ENCODE data around the gene TTC16.
A peak's percentile ranks its signal among the peaks of the same experiment; 100 is the strongest.

TTC16 gene, protein sequence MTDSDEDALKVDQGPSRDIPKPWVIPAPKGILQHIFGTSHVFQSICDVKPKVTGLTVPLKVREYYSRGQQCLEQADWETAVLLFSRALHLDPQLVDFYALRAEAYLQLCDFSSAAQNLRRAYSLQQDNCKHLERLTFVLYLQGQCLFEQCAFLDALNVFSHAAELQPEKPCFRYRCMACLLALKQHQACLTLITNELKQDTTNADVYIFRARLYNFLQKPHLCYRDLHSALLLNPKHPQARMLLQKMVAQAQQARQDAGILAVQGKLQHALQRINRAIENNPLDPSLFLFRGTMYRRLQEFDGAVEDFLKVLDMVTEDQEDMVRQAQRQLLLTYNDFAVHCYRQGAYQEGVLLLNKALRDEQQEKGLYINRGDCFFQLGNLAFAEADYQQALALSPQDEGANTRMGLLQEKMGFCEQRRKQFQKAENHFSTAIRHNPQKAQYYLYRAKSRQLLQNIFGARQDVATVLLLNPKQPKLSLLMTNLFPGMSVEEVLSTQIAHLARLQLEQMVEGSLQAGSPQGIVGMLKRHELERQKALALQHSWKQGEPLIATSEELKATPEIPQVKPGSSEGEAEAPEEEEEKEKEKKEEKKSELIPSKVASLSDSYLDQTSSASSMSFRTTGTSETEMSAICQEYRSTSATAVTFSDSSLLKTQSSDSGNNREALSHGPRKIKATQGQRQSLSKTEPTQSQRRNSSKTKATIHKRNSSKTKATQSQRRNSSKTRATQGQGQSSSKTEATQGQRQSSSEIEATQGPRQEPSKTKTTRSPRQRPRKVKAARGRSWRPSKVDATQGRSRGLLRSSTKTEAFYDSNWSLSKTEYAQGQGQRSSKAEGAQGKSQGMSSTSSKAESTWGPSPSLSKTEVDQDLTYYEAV

DNA sequence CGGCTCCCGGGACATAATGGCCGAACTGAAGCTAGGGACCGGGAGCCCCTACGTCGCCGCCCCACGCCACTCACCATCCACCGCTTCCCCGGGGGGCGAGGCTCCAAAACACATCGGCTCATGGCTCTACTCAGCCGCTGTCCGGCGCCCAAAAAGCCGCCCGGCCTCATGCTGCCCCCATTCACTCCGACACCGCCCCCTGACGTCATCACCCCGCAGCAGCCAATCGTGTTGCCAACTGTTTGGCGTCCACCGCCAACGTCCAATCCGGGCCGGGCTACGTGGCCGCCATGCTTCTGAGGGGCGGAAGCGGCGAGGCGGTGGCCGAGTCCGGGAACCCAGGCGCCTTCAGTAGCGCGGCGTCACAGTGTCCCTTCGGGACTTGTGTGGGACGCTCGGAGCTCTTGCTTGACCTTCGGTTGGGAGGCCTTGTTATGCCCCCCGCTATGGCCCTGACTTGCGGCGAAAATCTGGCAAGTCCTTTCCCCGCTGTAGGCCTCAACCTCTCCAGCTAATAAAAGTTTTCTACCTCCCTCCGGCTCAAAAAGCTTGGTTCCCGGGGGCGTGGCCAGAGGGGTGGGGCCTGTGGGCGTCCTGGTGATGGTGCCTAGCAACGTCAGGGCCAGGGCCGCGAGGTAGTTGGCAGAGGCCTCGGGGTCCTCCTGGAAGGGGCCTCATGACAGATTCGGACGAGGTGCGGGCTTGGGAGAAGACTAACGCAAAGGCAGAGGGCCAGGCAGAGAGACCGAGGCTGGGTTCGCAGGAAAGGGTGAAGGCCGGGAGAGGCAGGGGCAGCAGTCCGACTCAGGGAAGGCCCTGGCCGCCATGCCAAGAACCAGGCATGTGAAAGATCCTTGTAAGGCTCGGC is at the start of gene TTC16, which contains the start of gene PTRH1:
TTC16 (plus strand) TSS at position 610 of the 868 bp plus-strand sequence; CDS start at position 677, 67 bp downstream.
PTRH1 (minus strand) TSS at position 194 of the 868 bp plus-strand sequence; CDS start at position 170, 24 bp downstream.
- peak; percentile 95 for DNase-seq (ENCODE audit: low read depth)

DNA sequence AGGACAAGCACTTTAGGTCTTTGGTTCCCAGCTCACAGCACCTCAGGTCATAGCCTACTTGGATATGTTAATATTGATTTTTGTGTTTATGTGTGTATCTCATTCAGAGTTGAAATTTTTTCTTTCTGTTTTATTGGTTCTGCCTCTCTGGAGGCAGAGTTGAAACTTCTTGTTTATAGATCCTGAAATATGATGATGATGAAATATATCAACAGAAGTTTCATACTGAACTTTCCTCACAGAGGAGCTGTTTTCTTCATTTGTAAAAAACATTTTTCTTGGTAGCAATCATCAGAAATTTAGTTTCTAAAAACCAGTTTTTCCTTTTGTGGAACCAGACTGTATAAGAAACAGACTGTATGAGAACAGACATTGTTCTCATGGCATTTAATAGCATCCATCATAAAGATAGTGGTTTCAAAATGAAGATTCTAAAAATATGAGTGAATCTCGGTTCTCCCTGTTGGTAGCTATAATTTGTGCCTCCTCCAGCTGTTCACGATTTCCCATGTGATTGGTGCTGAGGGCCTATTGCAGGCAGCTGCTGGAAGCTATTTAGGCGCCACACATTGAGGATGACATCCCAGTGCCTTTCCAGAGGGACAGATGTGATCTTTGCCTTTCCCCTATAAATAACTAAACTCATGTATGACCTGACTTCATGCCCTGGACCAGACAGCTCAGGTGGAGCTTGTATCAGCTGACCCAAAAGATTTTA is 48.6 kb upstream of the TTC16 start:
- DNase-seq (ENCODE audit: low read depth): no peak

DNA sequence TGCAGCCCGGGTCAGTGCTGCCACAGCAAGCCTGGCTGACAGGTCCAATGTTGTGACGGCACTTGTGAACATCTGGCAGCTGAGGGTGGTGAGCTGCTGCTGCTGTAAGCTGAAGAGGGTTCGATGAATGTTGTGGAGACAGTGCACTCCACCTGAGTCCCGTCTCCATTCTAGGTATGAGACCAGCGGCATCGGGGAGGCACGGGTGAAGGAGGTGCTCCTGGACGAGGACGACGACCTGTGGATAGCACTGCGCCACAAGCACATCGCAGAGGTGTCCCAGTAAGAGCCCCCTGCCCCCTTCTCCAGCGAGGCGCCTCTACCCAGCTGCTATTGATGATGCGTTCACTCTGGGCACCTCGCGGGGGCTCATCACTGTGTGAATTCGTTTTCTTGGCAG is 48.0 kb upstream of the TTC16 start:
- DNase-seq (ENCODE audit: low read depth): no peak

DNA sequence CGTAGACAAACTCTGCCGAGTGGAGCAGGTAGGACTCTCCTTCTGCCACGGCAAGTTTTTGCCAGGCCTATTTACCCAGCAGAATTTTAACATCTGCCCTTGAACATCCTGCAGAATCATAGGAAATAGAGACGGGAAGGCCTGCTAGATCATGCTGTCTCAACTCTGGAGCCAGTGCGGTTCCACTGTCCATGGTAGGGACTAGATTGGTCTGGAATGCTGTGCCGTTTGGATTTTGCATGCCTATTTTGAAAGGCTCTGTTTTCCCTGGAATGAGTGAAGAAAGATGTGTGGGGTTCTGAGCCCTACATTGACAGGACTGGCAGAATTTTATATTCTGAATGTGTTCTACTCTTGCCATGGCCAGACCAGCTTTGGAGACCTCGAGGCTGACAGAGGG is 42.6 kb upstream of the TTC16 start:
- no peak for DNase-seq (ENCODE audit: low read depth)

DNA sequence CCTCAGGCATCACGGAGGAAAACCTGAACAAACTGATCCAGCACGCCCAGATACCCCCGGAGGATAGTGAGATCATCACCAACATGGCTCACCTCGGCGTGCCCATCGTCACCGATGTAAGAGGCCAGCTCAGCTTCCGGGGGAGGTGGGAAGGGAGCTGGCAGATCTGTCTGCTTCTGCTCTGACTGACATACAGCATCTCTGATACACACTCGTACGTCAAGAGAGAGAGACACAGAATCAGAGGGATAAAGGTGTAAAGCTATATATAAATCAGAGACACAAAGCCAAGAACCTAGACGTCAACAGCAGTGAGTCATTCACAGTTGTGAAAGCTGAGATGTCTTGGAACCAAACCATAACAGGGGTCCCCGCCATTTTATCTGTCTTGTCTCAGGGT is 39.2 kb upstream of the TTC16 start:
- DNase-seq (ENCODE audit: low read depth): no peak

DNA sequence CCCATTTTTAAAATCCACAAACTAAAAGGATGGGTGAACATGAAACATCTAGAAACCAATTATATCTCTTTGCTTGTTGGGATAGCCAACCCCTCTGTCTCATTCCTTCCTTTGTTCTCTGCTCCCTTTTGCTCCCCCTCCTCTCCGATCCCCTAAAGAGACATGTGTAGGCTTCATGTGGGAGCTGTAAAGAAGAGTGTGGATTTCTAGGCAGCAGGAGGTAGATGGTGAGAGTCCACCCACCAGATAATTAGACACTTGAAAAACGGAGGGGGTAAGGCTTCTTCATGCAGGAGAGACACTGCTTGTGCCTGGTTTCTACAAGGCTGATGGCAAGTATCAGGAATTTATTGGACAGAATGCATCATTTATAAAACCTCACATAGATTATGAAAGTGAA is 36.4 kb upstream of the TTC16 start:
- no peak for DNase-seq (ENCODE audit: low read depth)

DNA sequence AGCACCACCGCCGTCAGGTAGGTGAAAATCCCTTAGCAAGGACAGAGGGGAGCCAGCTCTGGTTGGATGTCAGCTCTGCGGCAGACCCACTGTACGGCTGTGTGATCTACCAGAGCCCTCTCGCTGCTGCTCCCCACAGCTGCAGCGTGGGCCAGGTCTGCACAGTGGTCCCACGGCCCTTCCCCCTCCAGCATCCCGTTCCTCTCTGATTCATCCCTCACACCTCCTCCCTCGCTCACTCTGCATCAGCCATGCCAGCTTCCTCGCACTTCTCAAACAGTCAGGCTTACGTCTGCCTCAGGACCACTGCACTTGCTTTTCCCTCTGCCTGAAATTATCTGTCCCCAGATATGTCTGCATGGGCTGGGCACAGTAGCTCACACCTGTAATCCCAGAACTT is 35.7 kb upstream of the TTC16 start:
- no peak for DNase-seq (ENCODE audit: low read depth)

DNA sequence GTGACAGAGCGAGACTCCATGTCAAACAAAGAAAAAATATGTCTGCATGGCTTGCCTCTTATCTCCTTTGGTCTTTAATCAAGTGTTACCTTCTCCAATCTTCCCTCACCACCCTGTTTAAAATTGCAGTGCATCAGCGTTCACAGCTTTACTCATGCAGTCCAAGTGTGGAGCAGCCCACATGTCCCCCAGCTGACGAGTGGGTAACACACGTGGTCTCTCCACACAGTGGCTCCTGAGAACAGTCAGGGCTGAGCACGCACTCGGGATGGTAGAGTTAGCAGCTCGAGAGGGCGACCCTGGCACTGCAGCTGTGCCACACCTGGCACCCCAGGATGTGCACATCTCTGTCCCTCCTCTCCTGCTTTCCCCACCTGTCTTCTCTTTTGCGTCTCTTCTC is 35.0 kb upstream of the TTC16 start:
- DNase-seq (ENCODE audit: low read depth): no peak

DNA sequence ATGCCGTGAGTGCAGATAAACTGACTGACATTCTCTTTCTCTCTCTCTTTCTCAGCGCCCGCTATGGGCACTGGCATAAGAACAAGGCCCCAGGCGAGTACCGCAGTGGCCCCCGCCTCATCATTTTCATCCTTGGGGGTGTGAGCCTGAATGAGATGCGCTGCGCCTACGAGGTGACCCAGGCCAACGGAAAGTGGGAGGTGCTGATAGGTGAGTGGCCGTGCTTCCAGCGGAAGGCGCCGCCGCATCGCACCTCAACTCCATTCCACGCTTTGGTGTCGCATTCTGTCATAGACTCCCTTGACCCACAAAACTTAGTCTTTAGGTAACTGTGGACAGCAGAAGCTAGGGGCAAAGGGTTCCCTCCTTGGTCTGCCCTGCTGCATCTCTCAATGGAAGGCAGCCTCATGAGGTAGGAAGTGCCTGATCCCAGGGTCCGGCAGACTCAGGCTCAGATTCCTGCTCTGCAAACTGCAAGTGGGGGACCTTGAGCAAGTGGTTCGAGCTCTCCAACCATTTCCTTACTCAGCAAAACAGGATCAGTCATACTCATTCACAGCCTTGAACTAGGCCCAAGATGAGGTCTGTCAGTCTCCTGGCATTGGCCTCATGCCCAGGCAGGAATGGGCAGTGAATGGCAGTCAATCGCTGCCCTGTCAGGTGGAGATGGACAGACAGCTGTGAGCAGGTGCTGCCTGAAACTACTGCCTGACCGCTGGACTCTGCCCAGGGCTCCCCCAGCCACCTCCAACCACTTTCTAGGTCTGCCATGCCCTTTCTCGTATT is 33.3 kb upstream of the TTC16 start:
- no peak for DNase-seq (ENCODE audit: low read depth)

DNA sequence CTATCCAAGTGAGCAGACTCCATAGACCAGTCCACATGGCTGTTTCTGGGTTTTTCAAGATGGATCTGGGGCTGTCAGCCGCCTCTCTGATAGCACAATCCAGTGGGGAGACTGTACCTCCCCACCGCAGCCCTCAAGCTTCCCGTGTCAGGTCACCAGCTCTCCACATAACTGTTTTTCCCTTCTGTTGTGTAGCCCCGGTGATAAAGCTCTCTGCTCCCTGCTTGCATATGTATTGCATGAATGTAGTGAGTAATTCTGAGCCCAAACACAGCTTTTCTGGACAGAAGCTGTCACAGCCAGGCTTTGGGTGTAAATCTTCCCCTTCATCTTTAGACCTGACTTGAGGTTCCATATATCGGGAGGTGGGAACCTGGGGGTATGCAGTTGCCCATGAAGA is 32.2 kb upstream of the TTC16 start:
- DNase-seq (ENCODE audit: low read depth): no peak

DNA sequence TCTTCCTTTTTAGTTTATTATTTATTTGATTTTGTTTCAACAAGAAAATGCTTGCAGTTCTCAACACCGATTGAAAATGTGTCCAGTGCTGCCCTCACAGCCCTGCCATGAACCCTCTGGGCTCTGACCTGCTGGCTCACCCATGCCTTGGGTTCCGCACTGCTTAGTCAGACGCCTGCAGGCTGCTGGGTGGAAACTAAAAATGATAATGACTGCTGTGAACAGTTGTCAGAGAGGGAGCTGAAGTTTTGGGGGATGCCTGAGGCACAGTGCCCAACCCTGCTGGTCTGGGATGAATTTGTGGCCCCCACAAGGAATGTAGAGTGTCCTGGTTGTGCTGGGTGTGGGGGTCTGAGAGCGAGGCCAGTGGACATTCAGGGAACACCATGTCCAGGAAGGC is 31.3 kb upstream of the TTC16 start:
- DNase-seq (ENCODE audit: low read depth): no peak

DNA sequence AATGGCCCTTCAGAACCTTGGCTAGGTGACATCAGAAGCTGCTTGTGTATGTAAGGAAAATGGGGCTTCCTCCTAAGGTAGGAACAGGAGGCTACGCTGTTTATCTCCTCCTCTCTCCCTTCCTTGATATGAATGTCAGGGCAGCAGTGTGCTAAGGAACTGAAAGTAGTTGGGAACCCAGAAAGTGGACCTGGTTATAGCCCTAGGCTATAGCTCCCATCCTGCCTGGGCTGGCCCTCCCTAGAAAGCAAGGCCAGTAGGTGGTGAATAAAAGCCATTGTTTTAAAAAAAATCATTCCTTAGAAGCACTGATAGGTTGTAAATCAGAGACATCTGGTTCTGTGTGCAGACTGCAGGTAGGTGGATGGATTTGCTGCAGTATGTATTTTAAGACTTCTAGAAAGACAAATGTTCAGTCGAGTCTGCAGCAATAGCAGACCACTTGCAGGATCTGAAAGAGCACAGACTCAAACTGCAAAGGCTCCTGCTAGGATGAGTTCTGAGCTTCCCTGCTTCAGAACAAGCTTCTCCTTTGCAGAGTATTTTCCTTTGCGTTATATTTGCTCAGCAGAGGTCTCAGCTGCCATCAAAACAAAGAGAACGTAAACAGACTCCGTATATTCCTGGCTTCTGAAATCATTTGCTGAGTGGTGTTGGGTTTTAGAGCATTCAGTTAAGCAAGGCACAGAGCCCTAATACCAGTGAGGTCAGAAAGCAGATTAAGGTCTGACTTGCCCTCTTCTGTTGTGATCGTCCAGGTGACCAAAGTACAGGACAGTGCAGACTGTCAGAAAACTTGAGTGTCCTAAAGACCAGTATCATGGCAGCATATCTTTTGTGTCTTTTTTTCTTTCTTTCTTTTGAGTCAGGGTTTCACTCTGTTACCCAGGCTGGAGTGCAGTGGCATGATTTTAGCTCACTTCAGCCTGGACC is 29.2 kb upstream of the TTC16 start:
- DNase-seq (ENCODE audit: low read depth): no peak

DNA sequence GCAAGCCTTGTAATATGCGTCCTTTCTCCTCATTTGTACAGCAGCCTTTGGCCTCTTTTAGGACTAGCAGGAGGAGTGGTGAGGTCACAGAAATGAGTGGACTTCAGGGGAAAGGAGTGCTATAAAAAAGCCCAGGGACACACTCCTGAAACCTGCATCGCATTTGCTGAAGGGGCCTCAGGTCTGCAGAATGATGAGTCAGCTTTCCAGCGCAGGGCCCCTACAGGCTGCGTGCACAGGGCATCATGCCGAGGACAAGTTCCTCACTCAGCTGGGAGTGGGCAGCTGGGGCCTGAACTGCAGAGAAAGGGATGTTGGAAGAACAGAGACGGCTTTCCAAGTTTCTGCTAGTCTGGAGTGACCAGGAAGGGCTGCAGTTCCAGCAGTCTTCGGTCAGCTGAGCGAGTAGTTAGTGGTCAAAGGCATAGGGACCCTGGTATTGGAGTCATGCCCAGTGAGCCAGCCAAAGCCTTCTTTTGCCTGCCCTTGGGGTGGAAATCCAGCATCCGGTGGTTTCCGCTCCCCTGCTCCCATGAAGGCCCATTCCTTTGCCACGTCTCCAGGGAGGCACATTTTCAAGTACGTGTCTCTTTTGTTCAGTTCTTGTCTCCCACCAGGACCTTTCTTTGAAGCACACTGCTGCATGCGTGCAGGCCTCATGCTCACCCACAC is 26.4 kb upstream of the TTC16 start:
- DNase-seq (ENCODE audit: low read depth): no peak

DNA sequence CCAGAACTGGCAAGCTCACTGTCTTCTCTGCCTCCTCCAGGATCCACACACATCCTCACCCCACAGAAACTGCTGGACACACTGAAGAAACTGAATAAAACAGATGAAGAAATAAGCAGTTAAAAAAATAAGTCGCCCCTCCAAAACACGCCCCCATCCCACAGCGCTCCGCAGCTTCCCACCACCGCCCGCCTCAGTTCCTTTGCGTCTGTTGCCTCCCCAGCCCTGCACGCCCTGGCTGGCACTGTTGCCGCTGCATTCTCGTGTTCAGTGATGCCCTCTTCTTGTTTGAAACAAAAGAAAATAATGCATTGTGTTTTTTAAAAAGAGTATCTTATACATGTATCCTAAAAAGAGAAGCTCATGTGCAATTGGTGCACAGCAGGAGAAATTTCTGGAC is 25.1 kb upstream of the TTC16 start:
- no peak for DNase-seq (ENCODE audit: low read depth)

DNA sequence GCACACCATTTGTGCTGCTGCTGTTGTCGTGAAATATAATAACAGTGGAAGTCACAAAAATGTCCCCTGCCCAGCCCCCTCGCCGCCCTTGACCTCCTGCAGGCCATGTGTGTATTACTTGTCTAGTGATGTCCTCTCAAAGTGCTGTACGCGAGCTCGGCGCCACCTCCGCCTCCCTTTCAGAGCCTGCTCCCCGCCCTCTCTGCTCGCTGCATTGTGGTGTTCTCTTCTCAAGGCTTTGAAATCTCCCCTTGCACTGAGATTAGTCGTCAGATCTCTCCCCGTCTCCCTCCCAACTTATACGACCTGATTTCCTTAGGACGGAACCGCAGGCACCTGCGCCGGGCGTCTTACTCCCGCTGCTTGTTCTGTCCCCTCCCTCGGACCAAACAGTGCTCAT is 23.8 kb upstream of the TTC16 start:
- DNase-seq (ENCODE audit: low read depth): no peak

DNA sequence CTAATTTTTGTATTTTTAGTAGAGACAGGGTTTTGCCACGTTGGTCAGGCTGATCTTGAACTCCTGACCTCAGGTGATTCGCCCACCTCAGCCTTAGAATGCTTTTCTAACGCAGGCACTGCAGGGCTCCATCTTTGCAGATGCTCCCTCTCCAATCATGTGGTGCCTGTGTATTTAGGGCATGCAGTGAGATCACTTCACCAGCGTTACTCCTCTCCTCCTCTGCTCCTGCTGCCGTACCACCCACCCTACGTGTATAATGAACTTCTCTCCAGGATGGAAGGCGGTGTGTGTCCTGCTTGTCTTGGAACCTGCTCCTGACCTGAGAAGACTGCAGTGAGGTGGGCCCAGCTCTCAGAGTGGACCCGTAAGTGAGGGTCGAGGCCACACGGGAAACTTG is 22.7 kb upstream of the TTC16 start:
- DNase-seq (ENCODE audit: low read depth): no peak

DNA sequence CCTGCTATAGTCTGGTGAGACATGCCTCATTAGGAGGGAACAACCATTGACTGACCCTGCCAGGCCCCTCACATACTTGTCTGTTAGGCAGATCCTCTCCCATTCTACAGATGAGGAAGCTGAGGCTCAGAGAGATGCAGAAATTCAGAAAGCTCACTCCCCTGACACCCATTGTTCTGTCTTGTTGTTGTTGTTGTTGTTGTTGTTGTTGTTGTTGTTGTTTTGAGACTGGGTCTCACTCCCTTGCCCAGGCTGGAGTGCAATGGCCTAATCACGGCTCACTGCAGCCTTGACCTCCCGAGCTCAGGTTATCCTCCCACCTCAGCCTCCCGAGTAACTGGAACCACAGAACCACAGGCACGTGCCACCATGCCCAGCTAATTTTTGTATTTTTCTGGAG is 22.2 kb upstream of the TTC16 start:
- DNase-seq (ENCODE audit: low read depth): no peak

DNA sequence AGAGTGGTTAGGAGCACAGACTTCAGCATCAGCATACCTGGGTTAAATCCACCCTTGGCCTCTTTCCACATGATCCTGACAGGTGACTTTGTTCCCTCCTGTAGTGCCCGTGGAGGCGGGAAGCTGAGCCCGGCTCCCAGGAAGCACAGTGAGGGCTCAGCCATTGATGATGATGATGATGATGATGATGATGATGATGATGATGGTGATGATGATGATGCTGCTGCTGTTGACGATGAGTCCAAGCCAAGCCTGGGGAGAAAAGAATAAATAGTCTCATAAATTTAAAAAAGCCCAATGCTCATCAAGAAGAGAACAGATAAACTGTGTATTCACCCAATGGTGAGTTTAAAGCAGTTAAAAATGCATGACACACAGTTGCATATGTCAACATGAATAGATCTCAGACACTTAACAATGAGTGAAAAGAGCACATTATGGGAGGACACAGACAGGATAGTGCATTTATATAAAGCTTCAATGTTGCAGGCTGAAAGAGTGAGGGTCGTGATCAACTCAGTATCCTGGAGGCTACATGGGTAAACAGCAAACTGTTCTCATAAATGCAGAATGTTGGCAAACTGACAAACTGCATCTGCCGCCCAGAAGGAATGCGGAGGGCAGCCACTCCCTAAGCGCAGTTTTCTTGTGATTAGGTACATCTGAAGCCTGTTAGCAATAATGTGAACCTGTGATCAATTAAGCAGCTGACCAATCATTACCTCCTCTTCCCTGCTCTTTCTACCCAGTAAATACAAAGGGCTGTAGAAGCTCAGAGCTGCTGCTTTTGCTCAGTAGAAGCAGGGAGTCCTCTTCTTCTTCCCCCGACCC is 20.8 kb upstream of the TTC16 start:
- DNase-seq (ENCODE audit: low read depth): no peak
